ENCODE data around the gene WDR33. TPM values are rescaled to one million over a fixed set of nuclear protein-coding genes. Genes with fewer than 3 reads are reported as not detected.
"Not testable (repeated sequence)": the region's sequence is repeated elsewhere in the genome, so short reads cannot be mapped to it uniquely, and the experiment has no call there.

WDR33 gene
- total RNA-seq, 1 experiment from 2014 or later = 29.1 TPM

- DNase-seq (ENCODE audit: low spot score) = peak; percentile 24
These were observed 784 bp downstream of the WDR33 start for GRCh38 chr2:127810156-127810618.

GRCh38 chr2:127807678-127808353 lies 3.2 kb downstream of the WDR33 start:
- DNase-seq (ENCODE audit: low spot score) = no peak

GRCh38 chr2:127806860-127807259 lies 4.1 kb downstream of the WDR33 start:
- not testable (repeated sequence) for DNase-seq (ENCODE audit: low spot score)

DNA sequence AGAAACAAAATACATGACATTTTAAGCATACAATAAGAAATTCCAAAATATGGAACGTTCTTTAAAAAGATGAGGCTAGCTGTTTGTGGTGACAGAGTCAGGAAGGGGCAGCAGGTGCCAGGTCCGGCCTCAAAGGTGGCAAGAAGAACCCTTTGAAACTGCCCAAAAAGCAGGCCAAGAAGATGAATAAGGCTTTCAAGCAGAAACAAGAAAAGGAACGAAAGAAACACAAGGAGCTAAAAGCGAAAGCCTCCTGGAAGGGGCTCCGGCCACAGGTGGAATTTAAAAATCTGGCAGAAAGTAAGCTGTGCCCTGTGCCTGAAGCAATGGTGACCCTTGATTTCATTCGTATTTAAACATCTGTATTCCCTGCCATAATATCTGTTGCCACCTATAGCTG lies 5.5 kb downstream of the WDR33 start:
- DNase-seq (ENCODE audit: low spot score) = no peak

GRCh38 chr2:127799926-127800325 lies 11.0 kb downstream of the WDR33 start:
- no peak for DNase-seq (ENCODE audit: low spot score)

- no peak for DNase-seq (ENCODE audit: low spot score)
These were observed 14.6 kb downstream of the WDR33 start for GRCh38 chr2:127796389-127796788.

DNA sequence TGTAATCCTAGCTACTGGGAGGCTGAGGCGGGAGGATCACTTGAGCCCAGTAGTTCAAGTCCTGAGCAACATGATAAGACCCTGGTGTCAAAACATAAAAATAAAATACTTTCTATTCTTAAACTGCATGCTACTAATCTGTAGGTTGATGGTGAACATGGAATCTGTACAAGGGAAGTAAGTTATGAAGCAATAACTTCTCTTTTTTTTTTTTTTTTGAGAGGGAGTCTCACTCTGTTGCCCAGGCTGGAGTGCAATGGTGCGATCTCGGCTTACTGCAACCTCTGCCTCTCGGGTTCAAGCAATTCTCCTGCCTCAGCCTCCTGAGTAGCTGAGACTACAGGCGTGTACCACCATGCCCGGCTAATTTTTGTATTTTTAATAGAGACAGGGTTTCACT lies 16.1 kb downstream of the WDR33 start:
- DNase-seq (ENCODE audit: low spot score) = not testable (repeated sequence)

DNA sequence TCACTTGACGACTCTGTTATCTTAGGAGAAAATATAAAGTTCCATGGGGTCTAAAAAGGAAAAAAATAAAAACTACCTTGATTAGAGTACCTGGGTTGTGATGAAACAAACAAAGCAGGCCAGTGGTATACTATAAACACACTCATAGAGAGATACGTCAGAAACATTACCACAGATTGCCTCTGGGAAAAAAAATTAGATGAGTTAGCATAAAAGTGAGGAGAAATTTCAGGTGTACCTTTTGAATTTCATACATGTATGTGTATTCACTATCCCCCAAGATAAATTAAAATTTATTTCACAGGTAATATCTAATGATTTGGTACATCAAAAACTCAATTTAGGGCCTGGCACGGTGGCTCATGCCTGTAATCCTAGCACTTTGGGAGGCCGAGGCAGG lies 18.2 kb downstream of the WDR33 start:
- DNase-seq (ENCODE audit: low spot score) = no peak

GRCh38 chr2:127790694-127791529 lies 20.1 kb downstream of the WDR33 start:
- no peak for DNase-seq (ENCODE audit: low spot score)

GRCh38 chr2:127786048-127786809 lies 24.7 kb downstream of the WDR33 start:
- no peak for DNase-seq (ENCODE audit: low spot score)

DNA sequence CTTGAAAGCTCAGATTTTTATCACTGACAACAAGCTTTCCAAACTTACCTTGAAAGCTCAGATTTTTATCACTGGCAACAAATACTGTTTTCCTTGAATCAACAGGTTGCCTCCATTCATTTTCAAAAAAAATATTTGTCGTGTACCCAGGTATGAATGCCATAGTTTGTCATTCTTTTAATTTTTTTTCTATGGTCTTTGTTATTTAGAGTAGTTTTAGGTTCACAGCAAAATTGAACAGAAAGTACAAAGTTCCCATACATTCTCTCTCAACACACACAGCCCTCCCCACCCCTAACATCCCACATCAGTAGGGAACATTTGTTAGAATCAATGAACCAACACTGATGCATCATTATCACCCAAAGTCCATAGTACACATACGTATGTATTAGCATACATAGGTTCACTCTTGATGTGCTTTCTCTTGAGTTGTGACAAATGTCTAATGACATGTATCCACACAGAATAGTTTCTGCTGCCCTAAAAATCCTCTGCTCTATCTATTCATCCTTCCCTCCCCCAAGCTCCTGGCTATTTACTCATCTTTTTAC lies 25.9 kb downstream of the WDR33 start:
- DNase-seq (ENCODE audit: low spot score) = no peak

- no peak for DNase-seq (ENCODE audit: low spot score)
These were observed 27.9 kb downstream of the WDR33 start for GRCh38 chr2:127783101-127783500.

GRCh38 chr2:127778850-127779249 lies 32.1 kb downstream of the WDR33 start:
- DNase-seq (ENCODE audit: low spot score) = no peak

- no peak for DNase-seq (ENCODE audit: low spot score)
These were observed 32.5 kb downstream of the WDR33 start for GRCh38 chr2:127778447-127778846.

DNA sequence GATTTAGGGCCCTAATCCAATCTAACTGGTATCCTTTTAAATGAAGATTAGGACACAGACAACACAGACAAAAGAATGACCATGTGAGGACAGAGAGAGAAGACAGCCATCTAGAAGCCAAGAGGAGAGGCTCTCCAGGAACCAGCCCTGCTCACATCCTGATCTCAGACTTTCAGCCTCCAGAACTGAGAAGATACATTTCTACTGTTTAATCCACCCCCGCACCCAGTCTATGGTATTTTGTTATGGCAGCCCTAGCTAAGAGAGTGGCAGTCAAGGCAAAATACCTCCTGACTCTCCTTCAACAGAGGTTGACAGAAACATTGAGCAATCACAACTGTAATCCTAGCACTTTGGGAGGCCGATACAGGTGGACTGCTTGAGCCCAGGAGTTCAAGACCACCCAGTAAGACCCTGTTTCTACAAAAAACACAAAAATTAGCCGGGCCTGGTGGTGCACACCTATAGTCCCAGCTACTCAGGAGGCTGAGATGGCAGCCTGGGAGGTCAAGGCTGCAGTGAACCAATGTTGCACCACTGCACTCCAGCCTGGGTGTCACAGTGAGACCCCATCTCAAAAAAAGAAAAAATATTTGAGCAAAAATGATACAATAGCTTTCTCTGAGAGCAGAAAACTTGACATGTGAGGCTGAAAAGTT lies 34.7 kb downstream of the WDR33 start:
- no peak for DNase-seq (ENCODE audit: low spot score)

DNA sequence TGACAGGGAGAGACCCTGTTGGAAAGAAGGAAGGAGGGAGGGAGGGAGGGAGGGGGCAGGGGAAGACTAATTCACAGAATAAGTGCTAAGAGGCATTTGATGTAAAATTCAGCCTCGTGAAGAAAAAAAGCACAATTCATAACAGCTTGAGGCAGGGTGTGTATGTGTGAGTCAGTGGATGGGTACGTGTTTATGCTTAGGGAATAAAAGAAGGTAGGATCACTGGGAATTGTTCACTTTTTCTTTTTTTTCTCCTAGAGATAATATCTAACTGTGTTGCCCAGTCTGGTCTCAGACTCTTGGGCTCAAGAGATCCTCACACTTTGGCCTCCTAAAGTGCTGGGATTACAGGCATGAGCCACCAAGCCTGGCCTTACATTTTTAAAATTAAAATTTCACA lies 39.2 kb downstream of the WDR33 start:
- DNase-seq (ENCODE audit: low spot score) = peak; percentile 70

GRCh38 chr2:127770973-127771735 lies 39.8 kb downstream of the WDR33 start:
- DNase-seq (ENCODE audit: low spot score) = peak; percentile 68

GRCh38 chr2:127770534-127770933 lies 40.4 kb downstream of the WDR33 start:
- DNase-seq (ENCODE audit: low spot score) = not testable (repeated sequence)

- DNase-seq (ENCODE audit: low spot score) = no peak
These were observed 41.4 kb downstream of the WDR33 start for GRCh38 chr2:127769587-127769986.

DNA sequence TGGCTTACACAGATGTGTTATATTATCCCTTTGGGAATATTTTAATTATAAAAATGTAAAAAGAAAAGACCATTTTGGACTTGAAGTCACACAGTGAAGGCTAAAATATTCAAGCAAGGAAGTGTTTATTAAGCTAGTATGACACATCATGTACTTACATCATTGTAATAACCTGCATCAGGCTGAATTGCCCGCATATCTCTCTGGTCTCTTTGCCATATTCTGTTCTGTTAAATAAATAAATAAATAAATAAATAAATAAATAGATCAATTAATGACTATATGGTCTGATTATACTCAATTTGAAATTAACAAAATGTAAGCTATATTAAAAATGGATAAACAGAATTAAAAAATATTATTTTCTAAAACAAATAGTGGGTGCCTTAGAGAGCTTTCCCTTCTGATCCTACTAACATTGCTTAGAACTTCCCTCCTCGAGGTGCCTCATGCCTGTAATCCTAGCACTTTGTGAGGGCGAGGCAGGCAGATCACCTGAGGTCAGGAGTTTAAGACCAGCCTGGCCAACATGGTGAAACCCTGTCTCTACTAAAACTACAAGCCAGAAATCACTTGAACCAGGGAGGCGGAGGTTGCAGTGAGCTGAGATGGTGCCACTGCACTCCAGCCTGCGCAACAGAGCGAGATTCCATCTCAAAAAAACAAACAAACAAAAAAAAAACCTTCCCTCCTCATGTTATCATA lies 42.0 kb downstream of the WDR33 start:
- no peak for DNase-seq (ENCODE audit: low spot score)
